HepG2 (cell line): ENCODE measurements around the gene CFAP119. TPM values are rescaled to one million over a fixed set of nuclear protein-coding genes. Genes with fewer than 3 reads are reported as not detected.
A peak's percentile ranks its signal among the peaks of the same experiment; 100 is the strongest.

Experiments
- AHR ChIP-seq: IDR thresholded peaks from 2 replicates; pipeline ENCODE4 v1.6.1; 2018; ENCODE audit warnings: missing genetic modification reagents, missing compliant biosample characterization
- CBX1 ChIP-seq: IDR thresholded peaks from one replicate; pipeline ENCODE4 v1.6.1; 2016; ENCODE audit warnings: antibody characterized with exemption, low read depth
- CCAR2 ChIP-seq: fragments of 200-400 bp; formaldehyde crosslinking; optimal IDR thresholded peaks from 2 replicates; pipeline ENCODE3; 2018; ENCODE audit warnings: low read depth, mild to moderate bottlenecking, low read length, moderate library complexity
- DR1 ChIP-seq: sonication (generic); formaldehyde crosslinking; IDR thresholded peaks from 2 replicates; pipeline ENCODE4 v1.8.0; 2021; ENCODE audit warnings: mild to moderate bottlenecking, missing genetic modification reagents, inconsistent platforms
- EEA1 ChIP-seq: sonication (generic); formaldehyde crosslinking; IDR thresholded peaks from 2 replicates; pipeline ENCODE4 v1.5.1; 2020; ENCODE audit warnings: mild to moderate bottlenecking, missing genetic modification reagents, borderline replicate concordance
- ETV5 ChIP-seq: IDR thresholded peaks from 2 replicates; pipeline ENCODE4 v1.6.1; 2018; ENCODE audit warnings: missing biosample characterization, missing genetic modification reagents, inconsistent platforms, borderline replicate concordance
- LRRFIP1 ChIP-seq: sonication (generic); formaldehyde crosslinking; conservative IDR thresholded peaks from 2 replicates; pipeline ENCODE4 v1.4.0; 2020; ENCODE audit warnings: missing genetic modification reagents
- POGZ ChIP-seq: sonication (generic); formaldehyde crosslinking; IDR thresholded peaks from 2 replicates; pipeline ENCODE4 v1.4.0; 2020; ENCODE audit warnings: mild to moderate bottlenecking, missing genetic modification reagents
- RERE ChIP-seq: IDR thresholded peaks from 2 replicates; pipeline ENCODE4 v1.6.1; 2016; ENCODE audit warnings: low read depth, missing genetic modification reagents, missing compliant biosample characterization
- SP140L ChIP-seq: sonication (generic); formaldehyde crosslinking; IDR thresholded peaks from 2 replicates; pipeline ENCODE4 v1.4.0; 2020; ENCODE audit warnings: missing genetic modification reagents, borderline replicate concordance
- SRSF1 ChIP-seq: fragments of 200-400 bp; formaldehyde crosslinking; optimal IDR thresholded peaks from 2 replicates; pipeline ENCODE3; 2017; ENCODE audit warnings: mild to moderate bottlenecking, low read depth, low read length, moderate library complexity
- TOE1 ChIP-seq: sonication (generic); formaldehyde crosslinking; IDR thresholded peaks from 2 replicates; pipeline ENCODE4 v1.4.0; 2020; ENCODE audit warnings: mild to moderate bottlenecking, missing genetic modification reagents
- ZBTB42 ChIP-seq: sonication (generic); formaldehyde crosslinking; IDR thresholded peaks from 2 replicates; pipeline ENCODE4 v1.5.0; 2020; ENCODE audit warnings: mild to moderate bottlenecking, missing genetic modification reagents
- ZFAT ChIP-seq: sonication (generic); formaldehyde crosslinking; conservative IDR thresholded peaks from 2 replicates; pipeline ENCODE4 v1.8.1; 2023; ENCODE audit warnings: missing genetic modification reagents, inconsistent platforms
- ZFX ChIP-seq: sonication (generic); formaldehyde crosslinking; IDR thresholded peaks from 2 replicates; pipeline ENCODE4 v1.4.0; 2020; ENCODE audit warnings: mild to moderate bottlenecking, low read depth, missing genetic modification reagents, moderate library complexity
- ZNF282 ChIP-seq: fragments of 450-650 bp; IDR thresholded peaks from 2 replicates; pipeline ENCODE4 v1.6.1; 2018; ENCODE audit not compliant: partially characterized antibody
- ZNF296 ChIP-seq: sonication (generic); formaldehyde crosslinking; conservative IDR thresholded peaks from 2 replicates; pipeline ENCODE4 v1.5.0; 2020; ENCODE audit warnings: mild to moderate bottlenecking, missing genetic modification reagents
- ZNF354B ChIP-seq: sonication (generic); formaldehyde crosslinking; IDR thresholded peaks from 2 replicates; pipeline ENCODE4 v1.8.0; 2022; ENCODE audit warnings: mild to moderate bottlenecking, missing genetic modification reagents
- ZNF574 ChIP-seq: sonication (generic); formaldehyde crosslinking; IDR thresholded peaks from 2 replicates; pipeline ENCODE4 v1.4.0; 2020; ENCODE audit warnings: missing genetic modification reagents
- ZNF850 ChIP-seq: sonication (generic); formaldehyde crosslinking; conservative IDR thresholded peaks from 2 replicates; pipeline ENCODE4 v1.9.0; 2021; ENCODE audit warnings: mild to moderate bottlenecking, missing genetic modification reagents
- polyA plus RNA-seq, 8 experiments: library from polyadenylated mRNA; depleted of rRNA in 3 of 8; stranded (reverse) in 7 of 8; unstranded in 1 of 8; fragments of >200 nt; fragmentation: Illumina TruSeq in 4 of 8; extraction: Trizol in 4 of 8; gene quantifications; 2 replicates each; pipeline versions ENCODE4 v1.2.1 to v1.2.3, GENCODE V29; 2011 to 2016; ENCODE audit warnings: low read depth in 4 of 8, missing spikeins in 1 of 8, mixed read lengths in 1 of 8; ENCODE audit not compliant: insufficient read depth in 1 of 8
- total RNA-seq, 5 experiments: library from RNA; depleted of rRNA; stranded (reverse); fragments of >200 nt; fragmentation: Illumina TruSeq; extraction: Trizol; gene quantifications; 2 replicates each; pipeline ENCODE4 v1.2.3, GENCODE V29; 2016; ENCODE audit warnings: low read depth in 1 of 5

CFAP119 gene
- total and polyA plus RNA-seq, 2 of the 13 experiments (the other 11 are each of a cell fraction or from before 2014, with no cell fraction given), result 6.4 TPM

GRCh38 chr16:30722443-30722842 is 39.4 kb downstream of the CFAP119 start (continued):
- TF ChIP-seq EEA1 (CRISPR knock-in tag) (no peak), ZFAT (CRISPR knock-in tag) (no peak), TOE1 (no peak), ZNF296 (no peak), RERE (CRISPR knock-in tag) (no peak), CBX1 (no peak), ZNF850 (CRISPR knock-in tag) (no peak), ZNF354B (CRISPR knock-in tag) (no peak), DR1 (CRISPR knock-in tag) (no peak), LRRFIP1 (CRISPR knock-in tag) (no peak), SP140L (CRISPR knock-in tag) (no peak), AHR (no peak), POGZ (CRISPR knock-in tag) (no peak), SRSF1 (no peak), ZBTB42 (no peak), ETV5 (CRISPR knock-in tag) (no peak), CCAR2 (no peak), ZNF282 (no peak), ZFX (CRISPR knock-in tag) (0 out of 2 replicates have a peak, but pooled peaks have one; percentile 40), ZNF574 (0 out of 2 replicates have a peak, but pooled peaks have one; percentile 18)
